Vagina (tissue), 2 donors: ENCODE data around the gene INHBB. TPM values are rescaled to one million over a fixed set of nuclear protein-coding genes. Genes with fewer than 3 reads are reported as not detected.

Source experiments
- DNase-seq, 2 donors: peaks; one replicate each; pipeline ENCODE4 v3.0.0-alpha.2; 2017; ENCODE audit errors: extremely low spot score in 2 of 2
- H3K27ac ChIP-seq: fragments of 200-600 bp; sonication (generic); one replicate; pipeline ENCODE4 v1.5.1; 2019
- H3K27me3 ChIP-seq: fragments of 200-600 bp; sonication (generic); one replicate; pipeline ENCODE4 v1.5.1; 2019
- H3K36me3 ChIP-seq, 2 donors: fragments of 200-600 bp; sonication (generic); one replicate each; pipeline ENCODE4 v1.5.1; 2017 to 2019
- H3K4me1 ChIP-seq: fragments of 200-600 bp; sonication (generic); one replicate; pipeline ENCODE4 v1.5.1; 2019
- H3K4me3 ChIP-seq, 2 donors: fragments of 200-600 bp; sonication (generic); 1 replicate in 1 of 2; 2 replicates in 1 of 2; pipeline ENCODE4 v1.5.1; 2016 to 2019
- H3K9me3 ChIP-seq: fragments of 200-600 bp; sonication (generic); one replicate; pipeline ENCODE4 v1.5.1; 2019
- POLR2A ChIP-seq, 2 donors: fragments of 450-650 bp; IDR thresholded peaks; one replicate each; pipeline ENCODE4 v1.6.1; 2017; ENCODE audit warnings: antibody characterized with exemption in 2 of 2, mild to moderate bottlenecking in 2 of 2, moderate library complexity in 2 of 2
- POLR2AphosphoS5 ChIP-seq, 2 donors: sonication (generic); formaldehyde crosslinking; IDR thresholded peaks; one replicate each; pipeline ENCODE4 v1.9.0; 2017; ENCODE audit warnings: antibody characterized with exemption in 2 of 2, mild to moderate bottlenecking in 2 of 2, low read depth in 1 of 2; ENCODE audit not compliant: insufficient read depth in 1 of 2
- intact Hi-C: fragments of 100-400 bp; cut with DNase I; formaldehyde crosslinking; loops from one replicate; pipeline ENCODE4 v1.15.1; 2023
- total RNA-seq: library from RNA; depleted of rRNA; stranded (reverse); fragments of >200 nt; gene quantifications from one replicate; pipeline ENCODE4 v1.2.3, GENCODE V29; 2016
- TF ChIP-seq, protein P1 (sequence below), 3 experiments: fragments of 450-650 bp in 2 of 3; fragments of 200-600 bp in 1 of 3; sonication (generic) in 1 of 3; IDR thresholded peaks; one replicate each; pipeline ENCODE4 v1.5.1; 2017 to 2019; ENCODE audit warnings: antibody characterized with exemption in 3 of 3, mild to moderate bottlenecking in 2 of 3, moderate library complexity in 2 of 3

Gene INHBB
- total RNA-seq, 1 donor from 2014 or later = 19.4 TPM

- Histone ChIP-seq H3K27ac (no peak overlapping the region), H3K4me3 (no peak overlapping the region), H3K27me3 (no peaks in the 10 kb centered on the region), H3K9me3 (no peaks in the 10 kb centered on the region), H3K4me1 (peaks cover 44% of the 10 kb centered on the region), H3K36me3 (no peaks in the 10 kb centered on the region)
- no peak for TF ChIP-seq POLR2A (IDR thresholded peaks at IDR 0.05)
- DNase-seq = no peak
- intact Hi-C loops = loop anchor here (5.0 to 10.0 kb wide), 2 partner anchors 91 to 204 kb away; partner anchors contain the start of gene TMEM185B
Measured at GRCh38 chr2:120316071-120316470, 29.9 kb upstream of the INHBB start.

DNA sequence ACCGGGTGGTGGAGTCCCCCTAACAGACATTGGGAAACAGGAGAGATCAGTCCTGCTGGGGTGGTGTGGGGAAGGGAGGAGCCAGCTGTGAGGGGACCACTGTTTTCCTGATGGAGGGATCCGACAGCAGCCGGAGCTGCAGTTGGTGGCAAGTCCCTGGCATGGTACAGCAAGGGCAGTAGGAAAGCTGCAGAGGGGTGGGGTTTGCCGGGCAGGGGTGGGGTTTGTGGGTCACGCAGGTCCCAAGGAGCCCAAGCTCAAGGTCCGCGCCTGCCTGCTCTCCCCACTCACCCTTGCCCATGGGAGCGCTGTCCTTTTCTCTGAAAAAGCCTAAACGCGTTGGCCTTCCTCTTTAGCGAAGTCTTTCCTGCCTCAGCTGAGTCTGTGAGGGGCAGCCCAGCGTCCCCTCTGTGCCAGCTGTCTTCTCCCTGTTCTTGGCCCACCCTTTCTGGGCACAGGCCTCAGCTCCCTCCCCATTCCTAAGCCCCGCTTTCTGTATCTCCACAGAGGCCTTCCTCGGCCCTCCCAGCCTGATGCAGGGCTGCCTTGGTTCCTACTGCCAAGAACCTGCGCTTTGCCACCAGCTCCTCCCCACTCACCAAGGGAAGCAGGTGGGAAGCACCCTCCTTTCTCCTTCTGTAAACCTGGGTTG lies 29.3 kb upstream of the INHBB start:
- Histone ChIP-seq H3K4me1 (peaks cover 44% of the 10 kb centered on the region), H3K27me3 (no peaks in the 10 kb centered on the region), H3K4me3 (no peak overlapping the region), H3K27ac (peak overlapping the region; percentile 23), H3K36me3 (no peaks in the 10 kb centered on the region), H3K9me3 (no peaks in the 10 kb centered on the region)
- DNase-seq = no peak
- no peak for TF ChIP-seq POLR2A (IDR thresholded peaks at IDR 0.05)
- TF ChIP-seq POLR2AphosphoS5 (IDR thresholded peaks at IDR 0.05; ENCODE audit: insufficient read depth in 1 of 2, low read depth in 1 of 2) = no peak
- TF ChIP-seq, protein P1, sequence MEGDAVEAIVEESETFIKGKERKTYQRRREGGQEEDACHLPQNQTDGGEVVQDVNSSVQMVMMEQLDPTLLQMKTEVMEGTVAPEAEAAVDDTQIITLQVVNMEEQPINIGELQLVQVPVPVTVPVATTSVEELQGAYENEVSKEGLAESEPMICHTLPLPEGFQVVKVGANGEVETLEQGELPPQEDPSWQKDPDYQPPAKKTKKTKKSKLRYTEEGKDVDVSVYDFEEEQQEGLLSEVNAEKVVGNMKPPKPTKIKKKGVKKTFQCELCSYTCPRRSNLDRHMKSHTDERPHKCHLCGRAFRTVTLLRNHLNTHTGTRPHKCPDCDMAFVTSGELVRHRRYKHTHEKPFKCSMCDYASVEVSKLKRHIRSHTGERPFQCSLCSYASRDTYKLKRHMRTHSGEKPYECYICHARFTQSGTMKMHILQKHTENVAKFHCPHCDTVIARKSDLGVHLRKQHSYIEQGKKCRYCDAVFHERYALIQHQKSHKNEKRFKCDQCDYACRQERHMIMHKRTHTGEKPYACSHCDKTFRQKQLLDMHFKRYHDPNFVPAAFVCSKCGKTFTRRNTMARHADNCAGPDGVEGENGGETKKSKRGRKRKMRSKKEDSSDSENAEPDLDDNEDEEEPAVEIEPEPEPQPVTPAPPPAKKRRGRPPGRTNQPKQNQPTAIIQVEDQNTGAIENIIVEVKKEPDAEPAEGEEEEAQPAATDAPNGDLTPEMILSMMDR (IDR thresholded peaks at IDR 0.05) = no peak
- intact Hi-C loops = loop anchor here (5.0 to 10.0 kb wide), 2 partner anchors 92 to 204 kb away; partner anchors contain the start of gene TMEM185B

- Histone ChIP-seq H3K27ac (no peak overlapping the region), H3K9me3 (no peaks in the 10 kb centered on the region), H3K4me3 (no peak overlapping the region), H3K36me3 (no peaks in the 10 kb centered on the region), H3K4me1 (peaks cover 44% of the 10 kb centered on the region), H3K27me3 (no peaks in the 10 kb centered on the region)
- intact Hi-C loops = loop anchor here (5.0 to 10.0 kb wide), 2 partner anchors 92 to 205 kb away; partner anchors contain the start of gene TMEM185B
- TF ChIP-seq POLR2A (IDR thresholded peaks at IDR 0.05) = no peak
- TF ChIP-seq, protein P1 (IDR thresholded peaks at IDR 0.05) = no peak
- no peak for TF ChIP-seq POLR2AphosphoS5 (IDR thresholded peaks at IDR 0.05; ENCODE audit: insufficient read depth in 1 of 2, low read depth in 1 of 2)
- no peak for DNase-seq
Measured at GRCh38 chr2:120317180-120317533, 28.8 kb upstream of the INHBB start.

DNA sequence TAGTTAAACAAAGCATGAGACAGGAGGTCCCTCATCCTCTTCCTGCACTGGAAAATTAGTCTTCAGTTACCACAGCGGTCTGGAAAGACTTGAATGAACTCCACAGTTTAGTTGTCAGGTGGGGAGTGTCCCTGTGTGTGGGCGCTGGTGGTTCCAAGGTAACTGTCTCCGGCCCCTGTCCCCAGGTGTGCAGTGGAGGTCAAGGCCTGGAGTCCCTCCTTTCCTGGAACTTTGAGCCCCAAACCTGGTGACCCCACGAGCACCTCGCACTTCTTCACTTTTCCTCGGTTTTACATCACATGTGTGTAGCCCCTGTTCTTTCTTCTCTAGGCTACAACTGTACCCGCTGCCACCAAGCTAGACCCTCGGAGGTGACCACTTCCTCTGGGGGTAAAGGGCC lies 28.0 kb upstream of the INHBB start:
- intact Hi-C loops = loop anchor here (5.0 to 10.0 kb wide), 2 partner anchors 93 to 206 kb away; partner anchors contain the start of gene TMEM185B

GRCh38 chr2:120318626-120319025 lies 27.3 kb upstream of the INHBB start:
- Histone ChIP-seq H3K9me3 (no peaks in the 10 kb centered on the region), H3K27ac (peak overlapping the region; percentile 81), H3K4me3 (peak overlapping the region in 1 of 2 donors; percentile 27), H3K4me1 (peaks cover 36% of the 10 kb centered on the region), H3K36me3 (no peaks in the 10 kb centered on the region), H3K27me3 (no peaks in the 10 kb centered on the region)
- TF ChIP-seq POLR2A (IDR thresholded peaks at IDR 0.05) = no peak
- TF ChIP-seq, protein P1 (IDR thresholded peaks at IDR 0.05) = no peak
- no peak for TF ChIP-seq POLR2AphosphoS5 (IDR thresholded peaks at IDR 0.05; ENCODE audit: insufficient read depth in 1 of 2, low read depth in 1 of 2)
- DNase-seq = no peak
- intact Hi-C loops = loop anchor here (5.0 to 10.0 kb wide), 2 partner anchors 94 to 206 kb away; partner anchors contain the start of gene TMEM185B

More for the DNA sequence above, 28.0 kb upstream of the INHBB start:
- Histone ChIP-seq H3K4me1 (peaks cover 37% of the 10 kb centered on the region), H3K9me3 (no peaks in the 10 kb centered on the region), H3K27ac (peak overlapping the region; percentile 81), H3K4me3 (no peak overlapping the region), H3K36me3 (no peaks in the 10 kb centered on the region), H3K27me3 (no peaks in the 10 kb centered on the region)
- TF ChIP-seq, protein P1 (IDR thresholded peaks at IDR 0.05) = no peak
- TF ChIP-seq POLR2AphosphoS5 (IDR thresholded peaks at IDR 0.05; ENCODE audit: insufficient read depth in 1 of 2, low read depth in 1 of 2) (no peak), POLR2A (IDR thresholded peaks at IDR 0.05) (no peak)
- DNase-seq = no peak
